ENCODE measurements around the gene KLHDC7B.
"Not testable (repeated sequence)": the region's sequence is repeated elsewhere in the genome, so short reads cannot be mapped to it uniquely, and the experiment has no call there.

Gene KLHDC7B

DNA sequence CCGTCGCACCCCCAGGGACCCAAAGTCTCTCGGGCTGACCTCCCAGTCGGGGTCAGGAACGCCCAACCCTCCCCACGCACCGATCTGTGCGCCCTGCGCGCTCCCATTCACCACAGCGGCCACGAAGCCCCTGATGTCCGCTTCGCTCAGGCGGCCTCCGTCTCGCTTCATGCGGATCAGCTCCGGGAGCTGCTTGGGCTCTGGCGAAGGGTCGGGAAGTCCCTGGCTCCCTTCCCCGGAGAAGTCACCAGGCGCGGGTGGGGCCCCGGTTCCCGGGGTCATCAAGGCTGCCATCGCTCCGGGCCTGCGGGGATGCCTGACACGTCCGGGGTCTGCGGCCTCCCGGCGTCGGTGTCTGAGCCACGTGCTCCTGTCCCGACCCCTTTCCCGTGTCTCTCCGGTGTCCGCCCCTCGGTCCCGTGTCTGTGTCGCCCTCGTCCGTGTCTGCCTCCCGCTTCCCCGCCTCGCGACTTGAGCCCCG lies 16.2 kb upstream of the KLHDC7B start:
- DNase-seq (ENCODE audit: low read depth, low spot score): no peak

DNA sequence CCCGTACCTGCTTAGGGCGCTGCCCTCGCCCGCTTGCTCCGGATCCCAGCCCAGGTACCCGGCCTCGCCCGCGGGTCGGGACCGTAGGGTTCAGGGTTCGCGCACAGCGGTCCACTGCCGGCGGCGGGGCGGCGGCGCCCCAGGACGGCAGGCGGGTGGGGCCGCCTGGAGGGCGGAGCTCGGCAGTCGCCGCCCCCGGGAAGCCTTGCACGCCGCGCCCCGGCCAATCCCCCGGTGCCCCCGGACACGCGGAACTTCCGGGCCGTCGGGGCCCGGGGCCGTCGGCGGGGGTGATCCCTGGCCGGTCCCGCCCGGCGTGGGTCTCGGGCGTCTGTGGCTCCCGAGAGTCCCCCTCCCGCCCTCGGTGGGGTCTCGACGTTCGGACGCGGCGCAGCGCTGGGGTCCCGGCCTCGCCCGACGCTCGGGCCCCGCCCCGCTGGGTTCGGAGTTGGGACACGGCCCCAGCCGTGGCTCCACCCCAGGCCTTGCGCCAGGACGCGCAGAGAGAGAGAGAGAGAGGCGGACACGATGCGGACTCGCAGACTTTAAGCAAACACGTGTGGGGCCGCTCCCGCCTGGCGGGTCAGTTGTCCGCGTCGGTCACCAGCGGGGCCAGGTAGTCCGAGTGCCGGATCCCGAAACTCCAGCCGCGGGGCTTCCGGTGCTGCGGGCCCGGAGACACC lies 15.7 kb upstream of the KLHDC7B start, which contains the start of gene TYMP:
Gene TYMP, minus strand, starts transcription at position 116 of the 683 bp plus-strand sequence. CDS start 303 bp downstream, outside the sequence.
- no peak for DNase-seq (ENCODE audit: low read depth, low spot score)

DNA sequence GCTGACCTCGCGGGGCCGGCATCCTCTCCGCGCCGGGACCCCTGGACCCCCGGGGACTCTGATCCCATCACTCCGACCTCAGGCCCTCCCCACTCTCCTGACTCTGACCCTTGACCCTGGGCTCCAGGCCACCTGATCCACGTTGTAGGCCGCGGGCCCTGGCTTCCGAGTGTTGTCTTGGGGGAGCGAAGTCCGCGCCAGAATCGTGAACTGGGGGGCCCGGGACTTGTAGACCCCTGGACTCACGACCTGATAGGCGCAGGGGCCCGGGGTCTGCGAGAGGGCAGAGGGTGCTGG lies 15.2 kb upstream of the KLHDC7B start:
- no peak for DNase-seq (ENCODE audit: low read depth, low spot score)

DNA sequence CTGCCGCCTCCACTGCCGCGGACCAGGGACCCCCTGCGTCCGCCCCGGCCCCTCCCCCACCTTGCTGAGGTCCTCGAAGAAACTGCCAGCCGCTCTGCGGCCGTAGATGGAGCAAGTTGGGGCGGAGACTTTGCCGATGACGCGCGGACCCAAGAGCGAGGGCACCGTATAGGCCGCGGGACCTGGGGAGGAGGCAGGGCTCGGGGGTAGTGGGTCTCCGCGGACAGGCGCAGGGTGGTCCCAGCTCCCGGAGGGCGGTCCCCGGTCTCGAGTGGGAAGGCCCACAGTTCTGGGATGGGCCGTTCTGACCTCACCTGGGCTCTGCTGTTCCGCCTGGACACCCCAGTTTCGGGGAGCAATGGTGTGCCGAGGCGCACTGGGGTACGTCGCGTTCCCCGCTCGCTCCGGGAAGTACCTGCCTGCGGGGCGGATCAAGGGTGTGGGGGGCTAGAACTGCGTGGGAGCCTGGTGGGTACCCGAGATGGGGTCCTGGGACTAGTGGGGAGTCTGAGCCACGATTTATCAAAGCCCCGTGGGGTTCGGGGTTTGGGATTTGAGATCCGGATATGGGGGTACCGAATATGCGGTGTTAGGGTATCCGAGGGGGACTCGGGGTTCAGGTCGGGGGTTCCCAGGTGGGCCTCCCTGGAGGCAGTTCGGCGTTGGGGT lies 14.7 kb upstream of the KLHDC7B start:
- DNase-seq (ENCODE audit: low read depth, low spot score): peak; percentile 66

DNA sequence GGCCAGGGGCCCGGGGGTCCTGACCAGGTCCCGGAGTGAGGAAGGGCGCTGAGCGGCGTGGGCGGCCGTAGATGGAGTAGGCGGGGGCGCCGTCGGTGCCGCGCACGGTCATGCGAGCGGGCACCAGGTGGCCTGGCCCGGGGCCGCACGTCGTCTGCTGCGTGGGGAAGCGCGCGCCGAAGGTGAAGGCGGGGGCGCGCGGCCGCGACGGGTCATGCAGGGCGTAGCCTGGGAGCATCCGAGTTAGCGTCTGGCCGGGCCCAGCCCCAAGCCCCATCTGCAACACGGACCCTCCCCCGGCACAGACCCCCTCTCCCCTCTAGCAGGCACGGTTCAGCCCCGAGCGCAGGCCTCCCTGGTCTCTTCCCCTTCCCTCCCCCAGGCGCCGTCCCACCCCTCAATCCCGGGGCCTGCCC lies 14.1 kb upstream of the KLHDC7B start:
- no peak for DNase-seq (ENCODE audit: low read depth, low spot score)

DNA sequence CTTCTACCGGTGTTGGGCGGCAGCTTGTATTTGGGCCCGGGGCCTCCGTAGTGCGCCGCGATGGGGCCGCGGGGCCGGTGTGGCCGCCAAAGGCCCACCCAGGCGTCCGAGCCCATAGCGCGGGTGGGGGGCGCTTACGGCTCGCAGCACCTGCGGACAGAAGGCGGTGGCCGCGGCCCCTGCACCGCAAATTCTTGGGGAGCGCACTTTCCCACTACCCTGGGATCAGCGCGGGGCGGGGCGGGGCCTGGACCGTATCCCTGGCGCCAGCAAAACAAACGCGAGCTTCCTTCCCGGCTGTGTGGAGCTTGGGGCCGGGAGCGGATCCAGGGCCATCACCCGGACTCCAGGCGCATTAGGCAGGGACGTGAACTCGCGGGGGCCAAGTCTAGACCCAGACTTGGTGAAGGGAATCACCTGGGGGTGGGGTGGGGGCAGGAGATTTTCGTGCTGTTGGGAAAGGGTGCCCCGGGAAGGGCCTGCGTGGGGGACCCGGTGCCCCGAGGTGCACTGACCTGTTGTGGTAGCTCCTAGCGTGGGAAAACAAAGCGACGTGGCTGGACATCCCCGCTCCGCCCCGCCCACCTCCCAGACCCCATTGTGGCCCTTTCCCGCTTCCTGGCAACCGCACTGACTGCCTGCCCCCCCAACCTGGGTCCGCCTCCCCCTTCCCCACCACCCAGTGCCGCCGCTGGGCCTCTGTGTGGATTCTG lies 13.6 kb upstream of the KLHDC7B start:
- no peak for DNase-seq (ENCODE audit: low read depth, low spot score)

DNA sequence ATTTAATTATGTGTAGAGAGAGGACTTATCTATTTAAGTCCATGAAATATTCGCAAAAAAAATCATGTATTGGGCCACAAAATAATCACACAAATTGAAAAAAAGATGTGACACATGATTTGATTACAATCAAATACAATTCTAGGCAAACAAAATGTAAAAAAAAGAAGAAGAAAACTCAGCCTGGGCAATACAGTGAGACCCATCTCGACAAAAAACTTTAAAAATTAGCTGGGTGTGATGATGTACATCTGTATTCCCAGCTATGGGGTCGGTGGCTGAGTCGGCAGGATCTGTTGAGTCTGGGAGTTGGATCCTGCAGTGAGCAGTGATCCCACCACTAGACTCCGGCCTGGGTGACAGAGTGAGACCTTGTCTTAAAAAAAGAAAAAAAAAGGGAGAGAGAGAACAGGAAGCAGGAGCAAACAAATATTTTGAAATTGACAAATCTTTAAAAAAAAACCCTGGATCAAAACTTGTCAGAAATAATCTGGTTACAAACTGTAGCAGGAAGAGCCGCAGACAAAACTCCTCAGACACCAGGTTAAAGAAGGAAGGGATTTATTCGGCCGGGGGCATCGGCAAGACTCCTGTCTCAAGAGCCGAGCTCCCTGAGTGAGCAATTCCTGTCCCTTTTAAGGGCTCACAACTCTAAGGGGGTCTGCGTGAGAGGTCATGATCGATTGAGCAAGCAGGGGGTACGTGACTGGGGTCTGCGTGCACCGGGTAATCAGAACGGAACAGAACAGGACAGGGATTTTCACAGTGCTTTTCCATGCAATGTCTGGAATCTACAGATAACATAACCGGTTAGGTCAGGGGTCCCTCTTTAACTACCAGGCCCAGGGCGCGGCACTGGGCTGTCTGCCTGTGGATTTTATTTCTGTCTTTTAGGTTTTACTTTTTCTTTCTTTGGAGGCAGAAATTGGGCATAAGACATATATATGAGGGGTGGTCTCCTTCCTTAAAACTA lies 12.6 kb upstream of the KLHDC7B start:
- no peak for DNase-seq (ENCODE audit: low read depth, low spot score)

DNA sequence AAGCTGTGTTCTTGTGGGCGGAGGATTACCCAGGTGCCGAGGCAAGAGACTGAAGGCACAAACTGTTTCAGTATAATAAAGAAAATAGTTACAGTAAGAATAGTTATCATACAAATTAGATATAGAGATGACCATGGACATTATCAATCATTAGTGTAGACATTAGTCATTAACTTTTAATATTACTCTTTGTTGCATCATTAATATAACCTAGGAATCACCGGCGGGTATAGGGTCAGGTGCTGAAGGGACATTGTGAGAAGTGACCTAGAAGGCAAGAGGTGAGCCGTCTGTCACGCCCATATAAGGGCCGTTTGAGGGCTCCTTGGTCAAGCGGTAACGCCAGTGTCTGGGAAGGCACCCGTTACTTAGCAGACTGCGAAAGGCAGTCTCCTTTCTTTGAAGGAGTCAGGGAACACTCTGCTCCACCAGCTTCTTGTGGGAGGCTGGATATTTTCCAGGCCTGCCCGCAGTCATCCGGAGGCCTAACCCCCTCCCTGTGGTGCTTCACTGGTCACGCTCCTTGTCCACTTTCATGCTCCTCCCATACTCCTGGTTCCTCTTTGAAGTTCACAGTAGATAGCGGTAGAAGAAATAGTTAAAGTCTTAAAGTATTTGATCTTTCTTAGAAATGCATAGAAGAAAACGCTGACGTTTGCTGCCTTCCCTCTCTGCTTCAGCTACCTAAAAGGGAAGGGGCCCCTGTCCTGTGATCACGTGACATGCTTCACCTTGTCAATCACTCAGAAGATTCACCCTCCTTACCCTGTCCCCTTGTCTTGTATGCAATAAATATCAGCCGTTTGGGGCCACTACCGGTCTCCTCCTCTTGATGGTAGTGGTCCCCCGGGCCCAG lies 11.6 kb upstream of the KLHDC7B start:
- DNase-seq (ENCODE audit: low read depth, low spot score): not testable (repeated sequence)

DNA sequence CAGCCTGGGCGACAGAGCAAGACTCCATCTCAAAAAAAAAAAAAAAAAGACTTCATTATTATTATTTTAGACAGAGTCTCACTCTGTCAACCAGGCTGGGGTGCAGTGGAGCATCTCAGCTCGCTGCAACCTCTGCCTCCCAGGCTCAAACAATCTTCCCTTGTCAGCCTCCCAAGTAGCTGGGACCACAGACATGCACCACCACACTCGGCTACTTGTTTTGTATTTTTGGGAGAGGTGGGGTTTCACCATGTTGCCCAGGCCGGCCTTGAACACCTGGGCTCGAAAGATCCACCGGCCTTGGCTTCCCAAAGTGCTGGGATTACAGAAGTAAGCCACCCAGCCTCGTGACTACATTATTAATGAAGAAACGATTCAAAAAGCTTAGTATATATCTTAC lies 10.6 kb upstream of the KLHDC7B start:
- no peak for DNase-seq (ENCODE audit: low read depth, low spot score)

DNA sequence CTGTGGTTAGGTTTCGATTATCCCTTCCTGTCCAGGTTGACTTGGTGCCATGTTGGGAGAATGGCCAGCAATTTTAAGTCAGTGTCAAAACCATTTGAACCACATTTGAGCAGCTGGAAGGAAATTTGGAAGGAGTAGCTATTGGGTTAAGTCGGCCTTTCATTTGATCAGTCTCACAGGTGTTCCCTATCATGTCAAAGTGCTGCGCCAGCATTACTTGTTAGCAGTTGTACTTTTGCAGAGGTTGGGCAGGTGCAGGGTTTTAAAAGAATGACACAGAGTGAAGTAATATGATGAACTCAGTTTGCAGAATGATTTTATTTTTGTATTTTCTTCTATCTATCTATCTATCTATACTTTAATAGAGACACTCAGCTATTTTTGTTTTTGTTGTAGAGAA lies 9.5 kb upstream of the KLHDC7B start:
- no peak for DNase-seq (ENCODE audit: low read depth, low spot score)

DNA sequence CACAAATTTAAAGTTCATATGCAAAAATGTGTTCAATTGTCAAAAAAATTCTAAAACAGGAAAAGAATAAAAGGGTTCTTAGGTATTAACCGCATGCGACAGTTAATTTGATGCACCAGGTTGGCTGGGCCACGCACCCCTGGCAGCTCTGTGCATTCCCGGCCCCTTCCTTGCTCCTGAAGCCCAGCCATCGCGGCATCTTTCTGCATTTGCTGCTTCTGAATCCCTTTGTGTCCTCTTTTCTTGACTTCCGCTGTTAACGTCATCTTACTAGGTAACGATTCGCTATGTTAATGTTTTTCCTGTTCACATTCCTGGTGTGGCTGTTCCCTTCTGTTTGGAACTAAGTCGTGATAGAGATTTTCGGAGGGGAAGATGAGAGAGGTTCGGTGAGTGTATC lies 7.9 kb upstream of the KLHDC7B start:
- DNase-seq (ENCODE audit: low read depth, low spot score): no peak

DNA sequence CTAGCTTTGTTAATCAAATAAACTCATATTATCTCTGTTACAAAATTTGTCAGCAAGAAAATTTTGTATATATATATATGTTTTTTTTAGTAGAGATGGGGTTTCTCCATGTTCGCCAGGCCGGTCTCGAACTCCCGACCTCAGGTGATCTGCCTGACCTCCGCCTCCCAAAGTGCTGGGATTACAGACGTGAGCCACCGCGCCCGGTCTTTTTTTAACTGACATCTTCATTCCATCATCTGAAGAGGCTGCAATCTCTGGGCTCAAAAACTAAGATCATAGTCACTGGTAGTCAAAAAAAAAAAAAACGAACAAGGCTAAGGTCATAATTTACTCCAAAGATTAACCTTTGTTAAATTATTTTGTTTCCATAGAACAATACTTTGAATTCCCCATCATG lies 5.3 kb upstream of the KLHDC7B start:
- DNase-seq (ENCODE audit: low read depth, low spot score): no peak

DNA sequence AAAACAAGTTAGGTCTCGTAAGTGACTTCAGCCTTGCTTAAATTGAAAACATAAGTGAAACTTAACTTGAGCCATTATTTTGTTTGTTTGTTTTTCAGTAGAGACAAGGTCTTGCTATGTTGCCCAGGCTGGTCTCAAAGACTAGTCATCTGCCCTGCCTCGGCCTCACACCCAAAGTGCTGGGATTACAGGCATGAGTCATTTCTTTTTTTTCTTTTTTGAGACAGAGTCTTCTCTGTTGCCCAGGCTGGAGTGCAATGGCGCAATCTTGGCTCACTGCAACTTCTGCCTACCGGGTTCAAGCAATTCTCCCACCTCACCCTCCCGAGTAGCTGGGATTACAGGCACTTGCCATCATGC lies 4.1 kb upstream of the KLHDC7B start:
- DNase-seq (ENCODE audit: low read depth, low spot score): not testable (repeated sequence)

DNA sequence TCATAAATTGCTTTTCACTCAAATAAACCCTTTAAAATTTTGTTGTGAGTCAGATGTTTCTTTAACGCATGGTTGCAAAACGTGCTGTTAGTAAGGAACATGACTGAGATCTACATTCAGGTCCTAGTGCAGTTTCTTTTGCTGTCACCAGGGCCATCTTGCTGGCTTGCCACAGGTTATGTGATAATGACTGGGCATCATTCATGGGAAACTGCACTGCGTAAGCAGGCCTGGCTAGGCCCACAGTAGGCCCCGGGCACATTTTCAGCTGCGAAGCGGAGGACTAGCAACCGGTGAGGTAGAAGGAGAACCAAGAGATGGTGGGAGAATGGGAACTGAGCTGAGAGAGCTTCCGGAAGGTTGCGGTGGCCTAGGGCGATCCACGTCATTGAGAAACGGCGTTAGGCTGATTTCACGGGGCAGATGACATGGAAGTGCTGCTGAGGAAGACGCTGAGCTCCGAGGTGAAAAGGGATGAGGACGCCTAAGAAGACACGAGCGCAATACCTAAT lies 3.2 kb upstream of the KLHDC7B start:
- no peak for DNase-seq (ENCODE audit: low read depth, low spot score)

DNA sequence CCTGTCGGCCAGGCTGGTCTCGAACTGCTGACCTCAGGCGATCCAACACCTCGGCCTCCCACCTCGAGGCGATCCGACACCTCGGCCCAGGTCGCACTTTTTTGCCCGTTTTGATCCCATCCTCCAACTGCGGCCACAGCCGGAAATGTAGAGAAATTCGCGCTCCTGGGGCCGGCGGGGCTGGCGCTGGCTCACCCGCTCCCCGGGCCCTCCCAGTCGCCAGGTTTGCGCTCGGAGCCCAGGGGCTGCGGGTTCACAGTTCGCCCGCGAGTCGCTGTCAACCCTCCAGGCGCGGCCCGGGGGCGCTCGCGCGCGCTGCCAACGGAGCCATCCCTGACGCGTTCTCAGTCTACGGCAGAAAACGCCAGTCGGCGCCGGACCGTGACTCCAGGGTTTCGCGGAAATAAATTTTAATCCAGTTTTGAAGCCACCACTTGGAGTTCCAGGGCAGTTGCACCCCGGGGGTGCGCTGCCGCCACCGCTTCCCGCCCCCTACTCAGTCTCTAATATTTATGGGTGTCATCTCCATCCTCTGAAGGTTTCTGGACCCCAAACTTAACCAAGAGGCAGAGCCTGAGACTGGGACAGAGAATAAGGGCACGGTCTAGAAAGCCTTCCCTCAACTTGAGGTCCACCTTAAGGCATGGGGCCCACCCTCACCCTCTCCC lies 1.5 kb upstream of the KLHDC7B start:
- peak; percentile 68 for DNase-seq (ENCODE audit: low read depth, low spot score)

DNA sequence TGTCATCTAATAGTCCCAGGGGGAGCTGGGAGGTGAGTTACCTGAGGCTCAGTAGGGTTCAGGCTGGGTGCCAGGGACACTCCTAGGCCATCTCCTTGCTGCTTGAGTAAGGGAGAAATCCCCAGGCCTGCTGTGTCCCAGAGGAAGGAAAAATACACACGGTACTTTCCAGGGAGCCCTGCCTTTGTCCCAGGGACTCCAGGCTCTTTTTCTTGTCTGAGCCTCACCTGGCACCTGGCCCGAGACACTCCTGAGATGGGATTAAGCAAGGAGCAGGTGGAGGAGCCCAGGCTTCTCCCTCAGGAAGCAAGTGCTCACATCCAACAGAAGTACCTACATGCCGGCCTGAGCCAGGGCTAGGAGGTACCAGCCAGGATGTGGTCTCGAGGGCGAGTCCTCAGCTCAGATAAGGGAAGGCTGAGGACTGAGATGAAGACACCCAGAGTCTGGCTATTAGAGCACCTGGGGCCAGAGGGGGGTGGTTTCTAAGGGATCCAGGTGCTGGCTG lies 899 bp upstream of the KLHDC7B start:
- no peak for DNase-seq (ENCODE audit: low read depth, low spot score)

DNA sequence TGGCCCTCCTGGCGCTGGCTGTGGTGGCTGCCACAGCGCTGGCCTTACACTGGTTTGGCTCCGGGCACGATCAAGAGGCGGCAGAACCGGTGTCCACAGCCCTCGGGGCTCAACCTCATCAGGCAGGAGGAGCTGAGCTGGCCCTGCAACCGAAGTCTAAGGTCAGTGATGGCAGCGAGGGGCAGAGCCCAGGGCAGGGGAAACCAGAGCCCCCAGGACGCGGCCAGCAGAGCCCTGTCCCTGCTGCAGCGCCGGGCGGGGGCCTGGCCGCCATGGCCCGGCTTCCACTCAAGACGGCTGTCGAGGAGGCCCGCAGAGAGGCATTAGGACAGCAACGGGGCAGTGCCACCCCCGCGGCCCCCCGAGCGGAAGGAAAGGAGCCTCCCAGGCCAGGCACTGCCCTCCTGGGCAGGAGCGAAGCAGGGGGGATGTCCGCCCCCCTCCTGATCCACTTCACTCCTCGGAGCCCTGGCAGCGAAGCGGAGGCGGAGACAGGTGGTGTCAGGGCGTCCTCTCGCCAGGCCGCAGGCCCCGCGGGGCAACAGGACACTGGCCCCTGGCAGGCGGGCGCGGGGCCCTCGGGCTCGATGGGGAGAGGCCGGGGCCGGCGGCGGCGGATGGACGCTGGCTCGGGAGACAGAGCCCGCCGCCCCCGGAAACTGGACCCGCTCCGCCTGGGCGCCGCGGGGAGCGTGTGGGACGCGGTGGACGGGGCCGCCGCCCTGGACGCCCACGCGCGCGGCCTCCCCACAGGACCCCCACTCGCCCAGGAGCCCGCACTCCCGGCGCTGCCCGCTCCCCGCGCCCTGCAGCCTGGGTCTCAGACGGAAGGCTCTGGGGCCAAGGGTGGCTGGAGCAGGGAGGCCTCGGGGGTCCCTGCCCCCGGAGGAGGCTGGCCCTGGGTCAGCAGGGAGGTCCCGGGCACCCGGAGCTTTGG lies 895 bp downstream of the KLHDC7B start:
- DNase-seq (ENCODE audit: low read depth, low spot score): no peak

DNA sequence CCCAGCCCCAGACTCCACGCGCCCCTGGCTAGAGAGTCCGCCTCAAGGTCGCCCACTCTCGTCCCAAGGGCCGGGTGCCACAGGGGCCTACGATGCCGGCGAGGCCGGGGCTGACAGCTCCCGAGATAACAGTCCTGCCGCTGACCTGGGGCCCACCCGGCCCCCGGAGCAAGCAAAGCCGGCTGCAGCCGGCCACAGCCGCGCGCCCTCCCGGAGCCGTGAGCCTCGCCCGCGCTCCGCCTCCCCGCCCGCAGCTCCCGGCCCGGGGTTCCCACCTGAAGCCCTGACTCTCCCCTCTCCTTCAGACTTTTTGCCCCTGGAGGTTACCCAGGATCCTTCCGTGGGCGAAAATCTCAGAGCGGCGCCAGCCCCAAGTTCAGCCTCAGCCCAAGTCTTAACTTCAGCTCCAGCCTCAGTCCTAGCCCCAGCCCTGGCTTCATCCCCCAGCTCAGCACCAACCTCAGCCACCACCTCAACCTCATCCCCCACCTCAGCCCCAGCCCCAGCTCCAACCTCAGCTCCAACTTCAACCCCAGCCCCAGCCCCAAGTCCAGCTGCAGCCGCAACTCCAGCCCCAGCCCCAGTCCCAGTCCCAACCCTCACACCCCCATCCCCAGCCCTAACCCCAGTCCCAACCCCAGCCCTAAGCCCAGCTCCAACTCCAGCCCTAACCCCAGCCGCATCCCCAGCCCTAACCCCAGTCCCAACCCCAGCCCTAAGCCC lies 1.7 kb downstream of the KLHDC7B start:
- no peak for DNase-seq (ENCODE audit: low read depth, low spot score)

All from activated CD4-positive, CD25-positive, alpha-beta regulatory T cell treated with anti-CD3 and anti-CD28 coated beads, Interleukin-2, amount 50 U/mL, for 16 hours (primary cell).